ENCODE data around the gene CIAO2B.

Gene CIAO2B

GRCh38 chr16:66894055-66894454 lies 40.1 kb downstream of the CIAO2B start:
- Histone ChIP-seq H3K9ac (ENCODE audit: low read length) (no peak overlapping the region), H2AK5ac (ENCODE audit: low read length) (no peak overlapping the region), H3K27me3 (ENCODE audit: insufficient read depth, low read length, poor library complexity) (no peaks in the 10 kb centered on the region), H2BK120ac (ENCODE audit: low read depth, low read length) (no peak overlapping the region), H3K79me2 (ENCODE audit: control insufficient read depth, insufficient read depth, low read length) (no peaks in the 10 kb centered on the region), H3K36me3 (ENCODE audit: control insufficient read depth, insufficient read depth, low read length) (no peaks in the 10 kb centered on the region), H3K79me1 (ENCODE audit: low read length) (no peaks in the 10 kb centered on the region), H3K27ac (ENCODE audit: low read depth, low read length) (no peak overlapping the region), H4K5ac (ENCODE audit: low read length) (no peak overlapping the region), H3K4ac (ENCODE audit: low read depth, low read length) (no peak overlapping the region), H2BK15ac (replicated peaks; ENCODE audit: low read depth) (no peak overlapping the region), H3K23ac (ENCODE audit: low read length) (no peak overlapping the region), H3K4me3 (ENCODE audit: low read length) (no peak overlapping the region), H3K18ac (ENCODE audit: low read length) (no peak overlapping the region), H2BK5ac (ENCODE audit: low read length) (no peak overlapping the region), H3K56ac (ENCODE audit: low read length) (no peak overlapping the region), H3K4me2 (ENCODE audit: low read length) (no peak overlapping the region), H4K8ac (ENCODE audit: low read depth, low read length) (no peak overlapping the region), H3K4me1 (ENCODE audit: control insufficient read depth, low read depth, low read length) (no peaks in the 10 kb centered on the region)
- no peak for DNase-seq
- no CpG with 5 or more reads among the region's 2 CpGs for WGBS (ENCODE audit: extremely low coverage, insufficient coverage, low lambda C conversion rate)

GRCh38 chr16:66891797-66892196 lies 42.4 kb downstream of the CIAO2B start:
- no CpG with 5 or more reads among the region's 6 CpGs for WGBS (ENCODE audit: extremely low coverage, insufficient coverage, low lambda C conversion rate)

GRCh38 chr16:66891360-66891759 lies 42.8 kb downstream of the CIAO2B start:
- Histone ChIP-seq H3K27me3 (ENCODE audit: insufficient read depth, low read length, poor library complexity) (no peaks in the 10 kb centered on the region), H3K79me2 (ENCODE audit: control insufficient read depth, insufficient read depth, low read length) (no peaks in the 10 kb centered on the region), H4K8ac (ENCODE audit: low read depth, low read length) (no peak overlapping the region), H3K4me1 (ENCODE audit: control insufficient read depth, low read depth, low read length) (no peaks in the 10 kb centered on the region), H3K36me3 (ENCODE audit: control insufficient read depth, insufficient read depth, low read length) (no peaks in the 10 kb centered on the region), H3K23ac (ENCODE audit: low read length) (no peak overlapping the region), H2BK15ac (replicated peaks; ENCODE audit: low read depth) (no peak overlapping the region), H4K5ac (ENCODE audit: low read length) (no peak overlapping the region), H3K27ac (ENCODE audit: low read depth, low read length) (no peak overlapping the region), H3K79me1 (ENCODE audit: low read length) (no peaks in the 10 kb centered on the region), H3K56ac (ENCODE audit: low read length) (no peak overlapping the region), H2AK5ac (ENCODE audit: low read length) (no peak overlapping the region), H3K18ac (ENCODE audit: low read length) (no peak overlapping the region), H3K4me2 (ENCODE audit: low read length) (no peak overlapping the region), H2BK5ac (ENCODE audit: low read length) (no peak overlapping the region), H3K4ac (ENCODE audit: low read depth, low read length) (no peak overlapping the region), H3K4me3 (ENCODE audit: low read length) (no peak overlapping the region), H3K9ac (ENCODE audit: low read length) (no peak overlapping the region), H2BK120ac (ENCODE audit: low read depth, low read length) (no peak overlapping the region)
- no peak for DNase-seq
- WGBS (ENCODE audit: extremely low coverage, insufficient coverage, low lambda C conversion rate), result no CpG with 5 or more reads among the region's 4 CpGs

More at GRCh38 chr16:66891797-66892196, 42.4 kb downstream of the CIAO2B start:
- Histone ChIP-seq H2BK5ac (ENCODE audit: low read length) (no peak overlapping the region), H2BK120ac (ENCODE audit: low read depth, low read length) (no peak overlapping the region), H2AK5ac (ENCODE audit: low read length) (no peak overlapping the region), H3K4me3 (ENCODE audit: low read length) (no peak overlapping the region), H4K5ac (ENCODE audit: low read length) (no peak overlapping the region), H3K27me3 (ENCODE audit: insufficient read depth, low read length, poor library complexity) (no peaks in the 10 kb centered on the region), H3K27ac (ENCODE audit: low read depth, low read length) (no peak overlapping the region), H3K36me3 (ENCODE audit: control insufficient read depth, insufficient read depth, low read length) (no peaks in the 10 kb centered on the region), H3K4me1 (ENCODE audit: control insufficient read depth, low read depth, low read length) (no peaks in the 10 kb centered on the region), H3K56ac (ENCODE audit: low read length) (no peak overlapping the region), H3K23ac (ENCODE audit: low read length) (no peak overlapping the region), H2BK15ac (replicated peaks; ENCODE audit: low read depth) (no peak overlapping the region), H4K8ac (ENCODE audit: low read depth, low read length) (no peak overlapping the region), H3K4ac (ENCODE audit: low read depth, low read length) (no peak overlapping the region), H3K9ac (ENCODE audit: low read length) (no peak overlapping the region), H3K79me2 (ENCODE audit: control insufficient read depth, insufficient read depth, low read length) (no peaks in the 10 kb centered on the region), H3K79me1 (ENCODE audit: low read length) (no peaks in the 10 kb centered on the region), H3K18ac (ENCODE audit: low read length) (no peak overlapping the region), H3K4me2 (ENCODE audit: low read length) (no peak overlapping the region)
- no peak for DNase-seq

- WGBS (ENCODE audit: extremely low coverage, insufficient coverage, low lambda C conversion rate), result no CpG with 5 or more reads among the region's 2 CpGs
Measured at GRCh38 chr16:66890799-66891198, 43.4 kb downstream of the CIAO2B start.

GRCh38 chr16:66889622-66890021 lies 44.6 kb downstream of the CIAO2B start:
- H4K5ac ChIP-seq (ENCODE audit: low read length), result no peak overlapping the region
- no peak overlapping the region for H2BK5ac ChIP-seq (ENCODE audit: low read length)
- H2BK15ac ChIP-seq (replicated peaks; ENCODE audit: low read depth), result no peak overlapping the region
- H3K4ac ChIP-seq (ENCODE audit: low read depth, low read length), result no peak overlapping the region
- no peak overlapping the region for H3K23ac ChIP-seq (ENCODE audit: low read length)
- H3K27me3 ChIP-seq (ENCODE audit: insufficient read depth, low read length, poor library complexity), result no peaks in the 10 kb centered on the region
- H3K9ac ChIP-seq (ENCODE audit: low read length), result no peak overlapping the region
- H3K79me1 ChIP-seq (ENCODE audit: low read length), result peaks cover 3% of the 10 kb centered on the region
- no peak overlapping the region for H2BK120ac ChIP-seq (ENCODE audit: low read depth, low read length)
- no peak overlapping the region for H2AK5ac ChIP-seq (ENCODE audit: low read length)
- no peak for DNase-seq
- H3K27ac ChIP-seq (ENCODE audit: low read depth, low read length), result no peak overlapping the region
- H3K4me2 ChIP-seq (ENCODE audit: low read length), result no peak overlapping the region
- H4K8ac ChIP-seq (ENCODE audit: low read depth, low read length), result no peak overlapping the region
- H3K36me3 ChIP-seq (ENCODE audit: control insufficient read depth, insufficient read depth, low read length), result peaks cover 2% of the 10 kb centered on the region
- no CpG with 5 or more reads among the region's 4 CpGs for WGBS (ENCODE audit: extremely low coverage, insufficient coverage, low lambda C conversion rate)
- H3K79me2 ChIP-seq (ENCODE audit: control insufficient read depth, insufficient read depth, low read length), result no peaks in the 10 kb centered on the region
- H3K4me3 ChIP-seq (ENCODE audit: low read length), result no peak overlapping the region
- no peak overlapping the region for H3K56ac ChIP-seq (ENCODE audit: low read length)
- H3K4me1 ChIP-seq (ENCODE audit: control insufficient read depth, low read depth, low read length), result no peaks in the 10 kb centered on the region
- H3K18ac ChIP-seq (ENCODE audit: low read length), result no peak overlapping the region

More at GRCh38 chr16:66890799-66891198, 43.4 kb downstream of the CIAO2B start:
- no peak overlapping the region for H3K56ac ChIP-seq (ENCODE audit: low read length)
- no peak overlapping the region for H3K23ac ChIP-seq (ENCODE audit: low read length)
- no peak for DNase-seq
- H3K27ac ChIP-seq (ENCODE audit: low read depth, low read length), result no peak overlapping the region
- H3K4me2 ChIP-seq (ENCODE audit: low read length), result no peak overlapping the region
- H2BK15ac ChIP-seq (replicated peaks; ENCODE audit: low read depth), result no peak overlapping the region
- no peaks in the 10 kb centered on the region for H3K79me2 ChIP-seq (ENCODE audit: control insufficient read depth, insufficient read depth, low read length)
- H4K8ac ChIP-seq (ENCODE audit: low read depth, low read length), result no peak overlapping the region
- no peak overlapping the region for H3K9ac ChIP-seq (ENCODE audit: low read length)
- H3K4me1 ChIP-seq (ENCODE audit: control insufficient read depth, low read depth, low read length), result no peaks in the 10 kb centered on the region
- no peak overlapping the region for H2BK120ac ChIP-seq (ENCODE audit: low read depth, low read length)
- no peak overlapping the region for H3K18ac ChIP-seq (ENCODE audit: low read length)
- H3K27me3 ChIP-seq (ENCODE audit: insufficient read depth, low read length, poor library complexity), result no peaks in the 10 kb centered on the region
- no peak overlapping the region for H3K4me3 ChIP-seq (ENCODE audit: low read length)
- no peak overlapping the region for H3K4ac ChIP-seq (ENCODE audit: low read depth, low read length)
- H2BK5ac ChIP-seq (ENCODE audit: low read length), result no peak overlapping the region
- no peak overlapping the region for H4K5ac ChIP-seq (ENCODE audit: low read length)
- no peaks in the 10 kb centered on the region for H3K36me3 ChIP-seq (ENCODE audit: control insufficient read depth, insufficient read depth, low read length)
- H2AK5ac ChIP-seq (ENCODE audit: low read length), result no peak overlapping the region
- H3K79me1 ChIP-seq (ENCODE audit: low read length), result no peaks in the 10 kb centered on the region

Data from mesendoderm (in vitro differentiated cells).